HG03571 (cell line): ENCODE measurements around the gene ITPR3.
"Not testable (repeated sequence)": the region's sequence is repeated elsewhere in the genome, so short reads cannot be mapped to it uniquely, and the experiment has no call there.

ENCODE experiments used
- ATAC-seq: cut with Tn5 transposase; IDR thresholded peaks from one replicate; pipeline ENCODE4 v1.9.1; 2021; ENCODE audit not compliant: unreplicated experiment

The ITPR3 gene

GRCh38 chr6:33610779-33611732 lies 10.1 kb upstream of the ITPR3 start:
- no peak for ATAC-seq

GRCh38 chr6:33613146-33613794 lies 7.9 kb upstream of the ITPR3 start:
- no peak for ATAC-seq

- no peak for ATAC-seq
Measured at GRCh38 chr6:33613795-33614168, 7.3 kb upstream of the ITPR3 start.

DNA sequence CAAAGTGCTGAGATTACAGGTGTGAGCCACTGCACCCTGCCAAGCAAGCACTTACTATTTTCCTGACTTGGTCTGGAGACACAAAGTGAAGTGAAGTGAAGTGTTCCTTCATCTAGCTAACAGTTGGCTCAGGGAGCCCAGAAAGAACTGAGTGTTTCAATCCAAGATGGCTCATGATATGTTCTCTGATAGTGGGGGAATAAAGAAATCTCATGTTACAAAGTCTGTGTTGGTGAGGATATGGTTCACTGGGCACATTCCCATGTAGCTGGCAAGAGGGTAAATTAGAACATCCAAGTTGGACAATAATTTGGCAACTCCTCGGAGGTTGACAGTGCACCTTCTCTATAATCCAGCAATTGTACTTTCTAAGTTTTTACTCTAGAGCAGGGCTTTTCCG lies 5.0 kb upstream of the ITPR3 start:
- ATAC-seq: no peak

DNA sequence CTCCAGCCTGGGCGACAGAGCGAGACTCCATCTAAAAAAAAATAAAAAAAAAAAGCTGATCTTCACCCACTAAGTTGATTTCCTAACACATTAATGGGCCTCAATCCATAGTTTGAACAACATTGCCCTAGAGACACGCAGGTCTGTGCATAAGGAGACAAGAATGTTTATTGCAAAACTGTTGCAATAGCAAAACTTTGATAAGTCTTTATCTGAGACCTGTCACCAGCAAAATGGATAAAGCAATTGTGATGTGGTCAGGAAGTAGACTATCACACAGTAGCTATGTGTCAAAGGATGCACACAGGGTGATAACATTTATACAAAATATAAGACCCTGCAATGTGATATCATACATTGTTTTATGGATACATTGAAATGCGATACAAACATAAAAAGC lies 4.2 kb upstream of the ITPR3 start:
- ATAC-seq: no peak

DNA sequence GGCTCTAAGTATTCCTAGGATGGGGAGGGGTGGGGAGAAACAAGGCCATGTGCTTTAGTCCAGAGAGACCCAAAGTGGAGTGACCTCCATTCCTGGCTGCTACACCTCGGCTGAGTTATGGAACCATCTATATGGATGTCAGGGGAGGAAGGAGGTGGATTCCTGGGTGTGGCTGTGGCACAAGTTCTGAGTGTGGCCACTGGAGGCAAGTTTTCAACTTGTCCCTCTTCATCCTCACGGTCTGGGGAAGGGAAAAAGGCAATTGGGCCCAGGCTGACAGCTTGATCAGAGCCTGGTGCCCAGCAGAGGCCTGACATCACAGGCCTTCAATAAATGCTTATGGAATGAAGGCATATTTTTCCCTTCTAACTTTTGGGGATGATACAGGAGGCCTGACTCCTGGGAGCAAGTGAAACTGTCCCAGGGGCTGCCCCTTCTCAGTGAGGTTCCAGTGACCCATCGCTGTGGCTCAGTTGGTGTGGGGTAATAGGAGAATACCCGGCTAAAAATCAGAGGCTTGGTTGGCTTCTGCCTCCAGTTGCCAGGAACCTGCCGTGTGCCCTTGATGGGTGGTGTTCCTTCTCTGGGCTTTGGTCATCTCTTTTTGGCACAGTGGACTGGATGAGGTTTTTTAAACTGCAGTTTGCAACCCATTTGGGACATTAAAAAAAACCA lies 1.8 kb upstream of the ITPR3 start:
- no peak for ATAC-seq

GRCh38 chr6:33620158-33620855 lies 815 bp upstream of the ITPR3 start:
- ATAC-seq: no peak

DNA sequence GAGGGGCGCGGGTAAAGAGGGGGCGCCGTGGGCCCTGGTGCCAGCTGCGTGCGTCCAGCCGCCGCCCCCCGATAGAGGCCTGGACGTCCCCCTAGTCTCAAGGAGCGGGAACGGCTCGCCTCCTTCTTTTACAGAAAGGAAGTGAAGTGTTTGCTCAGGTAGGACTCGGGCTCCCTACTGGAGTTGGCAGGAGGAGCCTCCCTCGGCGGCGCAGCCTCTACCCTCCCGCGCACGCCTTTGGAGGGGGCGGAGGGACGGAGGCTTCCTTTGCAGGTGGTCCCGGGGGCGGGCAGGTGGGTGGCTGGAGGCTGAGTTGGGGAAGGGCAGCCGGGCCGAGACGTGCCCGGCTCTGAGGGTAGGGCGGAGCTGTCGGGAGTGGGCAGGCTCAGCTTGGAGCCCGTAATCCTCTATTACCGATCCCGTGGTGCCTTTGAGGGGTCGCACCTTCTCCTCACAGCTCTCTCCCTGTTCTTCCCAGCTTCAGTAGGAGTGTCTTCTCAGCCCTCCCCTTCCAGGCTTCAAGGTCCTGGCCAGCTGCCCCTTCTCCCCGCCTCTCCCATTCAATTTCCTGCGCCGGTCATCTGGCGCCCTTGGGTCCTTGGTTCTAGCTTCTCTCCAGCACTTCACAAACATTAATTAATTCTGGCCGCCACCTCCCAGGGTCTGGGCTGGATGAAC lies 728 bp downstream of the ITPR3 start:
- peak; percentile 7 for ATAC-seq

DNA sequence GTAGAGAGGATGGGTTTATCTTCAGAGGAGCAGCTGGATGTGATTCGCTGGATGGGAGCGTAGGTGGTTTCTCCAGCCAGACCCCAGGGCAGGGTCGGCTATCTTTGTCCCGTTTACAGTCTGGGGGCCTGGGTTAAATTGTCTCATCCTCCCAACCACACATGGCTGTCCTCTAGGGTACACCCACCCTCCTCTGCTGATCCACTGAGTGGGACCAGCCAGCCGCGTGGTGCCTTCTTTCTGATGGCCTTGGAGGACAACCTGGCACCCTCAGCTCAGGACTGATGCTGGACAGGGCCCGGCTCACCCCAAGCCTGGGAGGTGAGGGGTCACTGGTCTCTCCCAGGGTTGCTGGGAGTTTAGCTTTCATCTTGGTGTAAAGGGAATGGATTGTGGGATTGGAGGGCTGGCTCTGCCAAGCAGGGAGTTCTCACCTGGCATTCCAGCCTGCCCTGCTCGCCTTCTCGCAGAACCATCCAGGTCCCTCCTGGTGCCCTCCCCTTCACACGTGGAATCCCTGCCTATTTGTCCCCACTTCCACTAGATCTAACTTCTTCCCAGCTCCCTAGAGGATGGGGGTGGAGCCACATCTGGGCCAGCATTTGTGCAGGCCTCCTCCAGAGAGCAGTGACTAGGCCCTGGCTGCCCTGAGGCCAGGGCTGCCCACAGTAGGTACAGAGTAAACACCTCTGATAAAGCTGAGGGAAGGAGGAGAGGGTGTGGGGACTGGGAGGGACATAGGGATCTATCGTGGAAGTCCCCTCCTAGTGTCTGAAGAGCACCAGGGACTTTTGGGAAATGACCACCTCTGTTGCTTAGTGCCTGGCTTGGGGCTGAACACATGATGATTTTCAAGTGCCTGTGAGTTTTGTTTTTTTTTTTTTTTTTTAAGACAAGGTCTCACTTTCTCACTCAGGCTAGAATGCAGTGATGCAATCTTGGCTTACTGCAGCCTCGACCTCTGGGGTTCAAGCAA lies 1.6 kb downstream of the ITPR3 start:
- no peak for ATAC-seq

GRCh38 chr6:33623895-33624381 lies 2.8 kb downstream of the ITPR3 start:
- no peak for ATAC-seq

- ATAC-seq: no peak
Measured at GRCh38 chr6:33624856-33625255, 3.7 kb downstream of the ITPR3 start.

- no peak for ATAC-seq
Measured at GRCh38 chr6:33627876-33628275, 6.8 kb downstream of the ITPR3 start.

- no peak for ATAC-seq
Measured at GRCh38 chr6:33628401-33628964, 7.4 kb downstream of the ITPR3 start.

GRCh38 chr6:33630014-33630413 lies 8.9 kb downstream of the ITPR3 start:
- ATAC-seq: no peak

GRCh38 chr6:33631521-33631920 lies 10.4 kb downstream of the ITPR3 start:
- not testable (repeated sequence) for ATAC-seq

GRCh38 chr6:33631971-33632557 lies 10.9 kb downstream of the ITPR3 start:
- ATAC-seq: no peak

GRCh38 chr6:33632558-33633039 lies 11.5 kb downstream of the ITPR3 start:
- ATAC-seq: no peak

GRCh38 chr6:33633084-33633461 lies 12.0 kb downstream of the ITPR3 start:
- peak; percentile 12 for ATAC-seq
